HepG2 (cell line): ENCODE data around the gene ZFP36L2. TPM values are rescaled to one million over a fixed set of nuclear protein-coding genes. Genes with fewer than 3 reads are reported as not detected.
A peak's percentile ranks its signal among the peaks of the same experiment; 100 is the strongest.

Experiments used
- ARNT2 ChIP-seq: sonication (generic); formaldehyde crosslinking; IDR thresholded peaks from 2 replicates; pipeline ENCODE4 v1.8.0; 2022; ENCODE audit warnings: mild to moderate bottlenecking, low read depth, missing genetic modification reagents, moderate library complexity
- CEBPG ChIP-seq: IDR thresholded peaks from 2 replicates; pipeline ENCODE4 v1.6.1; 2016
- ETV6 ChIP-seq: sonication (generic); formaldehyde crosslinking; conservative IDR thresholded peaks from 2 replicates; pipeline ENCODE4 v1.4.0; 2020; ENCODE audit warnings: missing genetic modification reagents
- JUNB ChIP-seq: sonication (generic); formaldehyde crosslinking; IDR thresholded peaks from 2 replicates; pipeline ENCODE4 v1.8.0; 2022; ENCODE audit warnings: missing genetic modification reagents, mild to moderate bottlenecking, borderline replicate concordance
- KAT7 ChIP-seq: IDR thresholded peaks from 2 replicates; pipeline ENCODE4 v1.6.1; 2018; ENCODE audit warnings: borderline replicate concordance, missing compliant biosample characterization
- KLF9 ChIP-seq: IDR thresholded peaks from 2 replicates; pipeline ENCODE4 v1.6.1; 2016; ENCODE audit warnings: low read depth
- NFKBIZ ChIP-seq: IDR thresholded peaks from 2 replicates; pipeline ENCODE4 v1.6.1; 2018; ENCODE audit warnings: missing genetic modification reagents, missing compliant biosample characterization
- NKX3-1 ChIP-seq: sonication (generic); formaldehyde crosslinking; IDR thresholded peaks from 2 replicates; pipeline ENCODE4 v1.5.0; 2020; ENCODE audit warnings: missing genetic modification reagents
- TRIM24 ChIP-seq: sonication (generic); formaldehyde crosslinking; IDR thresholded peaks from 2 replicates; pipeline ENCODE4 v1.8.0; 2022; ENCODE audit warnings: mild to moderate bottlenecking, missing genetic modification reagents
- ZNF207 ChIP-seq: fragments of 450-650 bp; IDR thresholded peaks from 2 replicates; pipeline ENCODE4 v1.6.1; 2016; ENCODE audit warnings: antibody characterized with exemption, borderline replicate concordance
- ZNF234 ChIP-seq: sonication (generic); formaldehyde crosslinking; conservative IDR thresholded peaks from 2 replicates; pipeline ENCODE4 v1.5.1; 2020; ENCODE audit warnings: mild to moderate bottlenecking, missing genetic modification reagents
- ZNF354B ChIP-seq: sonication (generic); formaldehyde crosslinking; IDR thresholded peaks from 2 replicates; pipeline ENCODE4 v1.8.0; 2022; ENCODE audit warnings: mild to moderate bottlenecking, missing genetic modification reagents
- ZNF367 ChIP-seq: sonication (generic); formaldehyde crosslinking; IDR thresholded peaks from 2 replicates; pipeline ENCODE4 v1.4.0; 2020; ENCODE audit warnings: missing genetic modification reagents, borderline replicate concordance
- ZNF569 ChIP-seq: sonication (generic); formaldehyde crosslinking; IDR thresholded peaks from 2 replicates; pipeline ENCODE4 v1.5.0; 2020; ENCODE audit warnings: mild to moderate bottlenecking, missing genetic modification reagents, moderate library complexity, borderline replicate concordance
- ZNF781 ChIP-seq: sonication (generic); formaldehyde crosslinking; IDR thresholded peaks from 2 replicates; pipeline ENCODE4 v1.5.1; 2020; ENCODE audit warnings: borderline replicate concordance, mild to moderate bottlenecking, missing genetic modification reagents; ENCODE audit errors: not compliant biosample characterization
- polyA plus RNA-seq, 8 experiments: library from polyadenylated mRNA; depleted of rRNA in 3 of 8; stranded (reverse) in 7 of 8; unstranded in 1 of 8; fragments of >200 nt; fragmentation: Illumina TruSeq in 4 of 8; extraction: Trizol in 4 of 8; gene quantifications; 2 replicates each; pipeline versions ENCODE4 v1.2.1 to v1.2.3, GENCODE V29; 2011 to 2016; ENCODE audit warnings: low read depth in 4 of 8, missing spikeins in 1 of 8, mixed read lengths in 1 of 8; ENCODE audit not compliant: insufficient read depth in 1 of 8
- total RNA-seq, 5 experiments: library from RNA; depleted of rRNA; stranded (reverse); fragments of >200 nt; fragmentation: Illumina TruSeq; extraction: Trizol; gene quantifications; 2 replicates each; pipeline ENCODE4 v1.2.3, GENCODE V29; 2016; ENCODE audit warnings: low read depth in 1 of 5
- TF ChIP-seq, protein P1 (sequence below): sonication (generic); formaldehyde crosslinking; IDR thresholded peaks from 2 replicates; pipeline ENCODE4 v1.5.1; 2020; ENCODE audit warnings: missing genetic modification reagents, mild to moderate bottlenecking, borderline replicate concordance
- TF ChIP-seq, protein P2 (sequence below): sonication (generic); formaldehyde crosslinking; IDR thresholded peaks from 2 replicates; pipeline ENCODE4 v1.5.0; 2020; ENCODE audit warnings: mild to moderate bottlenecking, missing genetic modification reagents
- TF ChIP-seq, protein P3 (sequence below): sonication (generic); formaldehyde crosslinking; IDR thresholded peaks from 2 replicates; pipeline ENCODE4 v1.5.1; 2020; ENCODE audit warnings: mild to moderate bottlenecking, missing genetic modification reagents, moderate library complexity
- TF ChIP-seq, protein P4 (sequence below): sonication (generic); formaldehyde crosslinking; conservative IDR thresholded peaks from 2 replicates; pipeline ENCODE4 v1.8.0; 2022; ENCODE audit warnings: low read depth, missing genetic modification reagents

The ZFP36L2 gene
- total and polyA plus RNA-seq, 2 of the 13 experiments (the other 11 are each of a cell fraction or from before 2014, with no cell fraction given): 11.2 to 21.8 TPM

DNA sequence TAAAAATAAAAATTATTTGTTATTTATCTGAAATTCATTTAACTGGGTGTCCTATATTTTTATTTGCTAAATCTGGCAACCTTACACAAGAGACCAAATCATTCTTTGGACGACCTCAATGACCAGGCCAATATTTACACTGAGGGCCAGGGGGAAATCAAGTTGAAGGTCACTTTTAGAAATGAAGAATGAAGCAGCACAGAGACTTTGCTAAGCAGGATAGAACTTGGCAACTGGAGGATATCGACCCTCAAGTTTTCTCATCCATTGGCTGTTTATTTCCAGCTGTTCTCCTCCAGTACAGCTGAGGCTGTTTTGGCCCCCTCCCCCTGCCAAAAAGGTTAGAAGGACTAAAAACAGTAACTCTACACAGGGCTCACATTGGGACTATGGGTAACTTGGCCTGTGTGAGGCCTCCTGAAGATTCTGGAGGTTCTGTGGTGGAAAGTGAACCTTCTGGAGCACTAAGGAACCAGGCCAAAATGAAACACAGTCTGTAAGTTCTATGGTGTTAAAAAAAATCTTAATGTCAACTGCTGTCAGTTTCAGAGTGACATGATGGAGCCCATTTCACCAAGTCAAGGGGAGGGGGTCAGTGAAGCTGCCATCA is 32.2 kb upstream of the ZFP36L2 start (continued):
- TF ChIP-seq, protein P1, sequence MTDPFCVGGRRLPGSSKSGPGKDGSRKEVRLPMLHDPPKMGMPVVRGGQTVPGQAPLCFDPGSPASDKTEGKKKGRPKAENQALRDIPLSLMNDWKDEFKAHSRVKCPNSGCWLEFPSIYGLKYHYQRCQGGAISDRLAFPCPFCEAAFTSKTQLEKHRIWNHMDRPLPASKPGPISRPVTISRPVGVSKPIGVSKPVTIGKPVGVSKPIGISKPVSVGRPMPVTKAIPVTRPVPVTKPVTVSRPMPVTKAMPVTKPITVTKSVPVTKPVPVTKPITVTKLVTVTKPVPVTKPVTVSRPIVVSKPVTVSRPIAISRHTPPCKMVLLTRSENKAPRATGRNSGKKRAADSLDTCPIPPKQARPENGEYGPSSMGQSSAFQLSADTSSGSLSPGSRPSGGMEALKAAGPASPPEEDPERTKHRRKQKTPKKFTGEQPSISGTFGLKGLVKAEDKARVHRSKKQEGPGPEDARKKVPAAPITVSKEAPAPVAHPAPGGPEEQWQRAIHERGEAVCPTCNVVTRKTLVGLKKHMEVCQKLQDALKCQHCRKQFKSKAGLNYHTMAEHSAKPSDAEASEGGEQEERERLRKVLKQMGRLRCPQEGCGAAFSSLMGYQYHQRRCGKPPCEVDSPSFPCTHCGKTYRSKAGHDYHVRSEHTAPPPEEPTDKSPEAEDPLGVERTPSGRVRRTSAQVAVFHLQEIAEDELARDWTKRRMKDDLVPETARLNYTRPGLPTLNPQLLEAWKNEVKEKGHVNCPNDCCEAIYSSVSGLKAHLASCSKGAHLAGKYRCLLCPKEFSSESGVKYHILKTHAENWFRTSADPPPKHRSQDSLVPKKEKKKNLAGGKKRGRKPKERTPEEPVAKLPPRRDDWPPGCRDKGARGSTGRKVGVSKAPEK (CRISPR knock-in tag): 0 out of 2 replicates have a peak, but pooled peaks have one; percentile 75
- TF ChIP-seq ARNT2 (CRISPR knock-in tag): no peak
- no peak for TF ChIP-seq ZNF569 (CRISPR knock-in tag)
- TF ChIP-seq, protein P2, sequence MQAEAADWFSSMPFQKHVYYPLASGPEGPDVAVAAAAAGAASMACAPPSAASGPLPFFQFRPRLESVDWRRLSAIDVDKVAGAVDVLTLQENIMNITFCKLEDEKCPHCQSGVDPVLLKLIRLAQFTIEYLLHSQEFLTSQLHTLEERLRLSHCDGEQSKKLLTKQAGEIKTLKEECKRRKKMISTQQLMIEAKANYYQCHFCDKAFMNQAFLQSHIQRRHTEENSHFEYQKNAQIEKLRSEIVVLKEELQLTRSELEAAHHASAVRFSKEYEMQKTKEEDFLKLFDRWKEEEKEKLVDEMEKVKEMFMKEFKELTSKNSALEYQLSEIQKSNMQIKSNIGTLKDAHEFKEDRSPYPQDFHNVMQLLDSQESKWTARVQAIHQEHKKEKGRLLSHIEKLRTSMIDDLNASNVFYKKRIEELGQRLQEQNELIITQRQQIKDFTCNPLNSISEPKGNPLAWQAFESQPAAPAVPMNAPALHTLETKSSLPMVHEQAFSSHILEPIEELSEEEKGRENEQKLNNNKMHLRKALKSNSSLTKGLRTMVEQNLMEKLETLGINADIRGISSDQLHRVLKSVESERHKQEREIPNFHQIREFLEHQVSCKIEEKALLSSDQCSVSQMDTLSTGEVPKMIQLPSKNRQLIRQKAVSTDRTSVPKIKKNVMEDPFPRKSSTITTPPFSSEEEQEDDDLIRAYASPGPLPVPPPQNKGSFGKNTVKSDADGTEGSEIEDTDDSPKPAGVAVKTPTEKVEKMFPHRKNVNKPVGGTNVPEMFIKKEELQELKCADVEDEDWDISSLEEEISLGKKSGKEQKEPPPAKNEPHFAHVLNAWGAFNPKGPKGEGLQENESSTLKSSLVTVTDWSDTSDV (CRISPR knock-in tag): no peak
- TF ChIP-seq ZNF354B: no peak
- TF ChIP-seq TRIM24 (CRISPR knock-in tag): peak; percentile 22; the same call in 1 of the 2 replicates
- peak; percentile 62 for TF ChIP-seq CEBPG (CRISPR knock-in tag)
- TF ChIP-seq ZNF781: no peak
- TF ChIP-seq, protein P3, sequence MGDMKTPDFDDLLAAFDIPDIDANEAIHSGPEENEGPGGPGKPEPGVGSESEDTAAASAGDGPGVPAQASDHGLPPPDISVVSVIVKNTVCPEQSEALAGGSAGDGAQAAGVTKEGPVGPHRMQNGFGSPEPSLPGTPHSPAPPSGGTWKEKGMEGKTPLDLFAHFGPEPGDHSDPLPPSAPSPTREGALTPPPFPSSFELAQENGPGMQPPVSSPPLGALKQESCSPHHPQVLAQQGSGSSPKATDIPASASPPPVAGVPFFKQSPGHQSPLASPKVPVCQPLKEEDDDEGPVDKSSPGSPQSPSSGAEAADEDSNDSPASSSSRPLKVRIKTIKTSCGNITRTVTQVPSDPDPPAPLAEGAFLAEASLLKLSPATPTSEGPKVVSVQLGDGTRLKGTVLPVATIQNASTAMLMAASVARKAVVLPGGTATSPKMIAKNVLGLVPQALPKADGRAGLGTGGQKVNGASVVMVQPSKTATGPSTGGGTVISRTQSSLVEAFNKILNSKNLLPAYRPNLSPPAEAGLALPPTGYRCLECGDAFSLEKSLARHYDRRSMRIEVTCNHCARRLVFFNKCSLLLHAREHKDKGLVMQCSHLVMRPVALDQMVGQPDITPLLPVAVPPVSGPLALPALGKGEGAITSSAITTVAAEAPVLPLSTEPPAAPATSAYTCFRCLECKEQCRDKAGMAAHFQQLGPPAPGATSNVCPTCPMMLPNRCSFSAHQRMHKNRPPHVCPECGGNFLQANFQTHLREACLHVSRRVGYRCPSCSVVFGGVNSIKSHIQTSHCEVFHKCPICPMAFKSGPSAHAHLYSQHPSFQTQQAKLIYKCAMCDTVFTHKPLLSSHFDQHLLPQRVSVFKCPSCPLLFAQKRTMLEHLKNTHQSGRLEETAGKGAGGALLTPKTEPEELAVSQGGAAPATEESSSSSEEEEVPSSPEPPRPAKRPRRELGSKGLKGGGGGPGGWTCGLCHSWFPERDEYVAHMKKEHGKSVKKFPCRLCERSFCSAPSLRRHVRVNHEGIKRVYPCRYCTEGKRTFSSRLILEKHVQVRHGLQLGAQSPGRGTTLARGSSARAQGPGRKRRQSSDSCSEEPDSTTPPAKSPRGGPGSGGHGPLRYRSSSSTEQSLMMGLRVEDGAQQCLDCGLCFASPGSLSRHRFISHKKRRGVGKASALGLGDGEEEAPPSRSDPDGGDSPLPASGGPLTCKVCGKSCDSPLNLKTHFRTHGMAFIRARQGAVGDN (CRISPR knock-in tag): no peak
- TF ChIP-seq KLF9 (CRISPR knock-in tag): no peak
- no peak for TF ChIP-seq ETV6
- TF ChIP-seq JUNB: no peak
- peak; percentile 72; the same call in 1 of the 2 replicates for TF ChIP-seq NFKBIZ
- no peak for TF ChIP-seq ZNF207
- no peak for TF ChIP-seq ZNF234 (CRISPR knock-in tag)
- no peak for TF ChIP-seq ZNF367 (CRISPR knock-in tag)
- peak; percentile 71; the same call in 1 of the 2 replicates for TF ChIP-seq NKX3-1 (CRISPR knock-in tag)
- TF ChIP-seq, protein P4, sequence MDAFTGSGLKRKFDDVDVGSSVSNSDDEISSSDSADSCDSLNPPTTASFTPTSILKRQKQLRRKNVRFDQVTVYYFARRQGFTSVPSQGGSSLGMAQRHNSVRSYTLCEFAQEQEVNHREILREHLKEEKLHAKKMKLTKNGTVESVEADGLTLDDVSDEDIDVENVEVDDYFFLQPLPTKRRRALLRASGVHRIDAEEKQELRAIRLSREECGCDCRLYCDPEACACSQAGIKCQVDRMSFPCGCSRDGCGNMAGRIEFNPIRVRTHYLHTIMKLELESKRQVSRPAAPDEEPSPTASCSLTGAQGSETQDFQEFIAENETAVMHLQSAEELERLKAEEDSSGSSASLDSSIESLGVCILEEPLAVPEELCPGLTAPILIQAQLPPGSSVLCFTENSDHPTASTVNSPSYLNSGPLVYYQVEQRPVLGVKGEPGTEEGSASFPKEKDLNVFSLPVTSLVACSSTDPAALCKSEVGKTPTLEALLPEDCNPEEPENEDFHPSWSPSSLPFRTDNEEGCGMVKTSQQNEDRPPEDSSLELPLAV: no peak
- no peak for TF ChIP-seq KAT7
